Chondrocyte (in vitro differentiated cells): ENCODE measurements around the gene FAM222A. TPM values are rescaled to one million over a fixed set of nuclear protein-coding genes. Genes with fewer than 3 reads are reported as not detected.

Source experiments
- DNase-seq: peaks from one replicate; pipeline ENCODE4 v3.0.0; 2021; ENCODE audit warnings: mixed read lengths, low spot score
- H3K27ac Mint-ChIP-seq: one replicate; pipeline ENCODE4 v1.8.0; 2021; ENCODE audit warnings: mild to moderate bottlenecking, moderate library complexity, mixed read lengths; ENCODE audit not compliant: unreplicated experiment
- H3K27me3 Mint-ChIP-seq: 2 replicates; pipeline ENCODE4 v1.8.0; 2021; ENCODE audit warnings: low read depth, mixed read lengths
- H3K36me3 Mint-ChIP-seq: 2 replicates; pipeline ENCODE4 v1.8.0; 2021; ENCODE audit warnings: low read depth, mixed read lengths
- H3K4me1 Mint-ChIP-seq: 2 replicates; pipeline ENCODE4 v1.8.0; 2021; ENCODE audit warnings: low read depth, mild to moderate bottlenecking, mixed read lengths
- H3K4me3 Mint-ChIP-seq: one replicate; pipeline ENCODE4 v1.8.0; 2021; ENCODE audit warnings: mild to moderate bottlenecking, moderate library complexity, mixed read lengths; ENCODE audit not compliant: unreplicated experiment
- H3K9me3 Mint-ChIP-seq: 2 replicates; pipeline ENCODE4 v1.8.0; 2021; ENCODE audit warnings: low read depth, mixed read lengths
- CTCF ChIP-seq: fragments of 200-600 bp; sonication (generic); IDR thresholded peaks from 2 replicates; pipeline ENCODE4 v1.5.0; 2021; ENCODE audit warnings: antibody characterized with exemption, mild to moderate bottlenecking, moderate library complexity
- total RNA-seq: library from RNA; stranded (reverse); gene quantifications from 3 replicates; pipeline ENCODE4 v1.2.1, GENCODE V29; 2021

The FAM222A gene
- total RNA-seq, 1 donor from 2014 or later, result 1.0 TPM

GRCh38 chr12:109679501-109680263, 33.9 kb upstream of the FAM222A start:
- no peak overlapping the region for H3K4me3 Mint-ChIP-seq
- no peak for TF ChIP-seq CTCF
- H3K27me3 Mint-ChIP-seq, result peaks cover 29% of the 10 kb centered on the region
- DNase-seq, result peak; percentile 27
- H3K9me3 Mint-ChIP-seq, result no peaks in the 10 kb centered on the region
- no peaks in the 10 kb centered on the region for H3K36me3 Mint-ChIP-seq
- H3K27ac Mint-ChIP-seq, result no peak overlapping the region
- no peaks in the 10 kb centered on the region for H3K4me1 Mint-ChIP-seq

DNA sequence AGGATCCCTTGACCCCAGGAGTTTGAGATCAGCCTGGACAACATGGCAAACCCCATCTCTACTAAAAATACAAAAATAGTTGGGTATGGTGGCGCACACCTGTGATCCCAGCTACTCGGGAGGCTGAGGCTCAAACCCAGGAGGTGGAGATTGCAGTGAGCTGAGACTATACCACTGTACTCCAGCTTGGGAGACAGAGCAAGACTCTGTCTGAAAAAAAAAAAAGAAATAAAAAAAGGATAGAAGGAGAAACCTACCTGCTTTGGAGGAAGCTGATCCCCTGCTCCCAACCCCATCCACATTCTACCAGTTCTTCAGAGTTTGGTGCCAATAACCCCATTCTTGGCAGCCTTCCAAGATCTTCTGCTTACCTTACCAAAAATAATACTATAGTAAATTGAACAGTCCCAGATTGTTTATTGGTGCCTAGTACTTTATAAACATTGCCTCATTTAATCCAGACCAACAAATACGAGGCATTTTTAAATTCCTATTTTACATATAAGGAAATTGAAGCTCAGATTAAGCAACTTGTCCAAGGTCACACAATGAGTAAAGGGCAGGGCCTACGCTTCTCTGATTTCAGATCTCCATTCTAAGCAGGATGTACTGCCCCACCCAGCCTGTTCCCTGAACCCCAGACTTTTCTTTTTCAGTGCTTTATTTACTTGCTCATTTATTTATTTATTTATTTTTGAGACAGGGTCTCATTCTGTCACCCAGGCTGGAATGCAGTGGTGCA, 33.2 kb upstream of the FAM222A start:
- H3K27ac Mint-ChIP-seq, result no peak overlapping the region
- H3K4me3 Mint-ChIP-seq, result no peak overlapping the region
- H3K36me3 Mint-ChIP-seq, result no peaks in the 10 kb centered on the region
- H3K9me3 Mint-ChIP-seq, result no peaks in the 10 kb centered on the region
- DNase-seq, result no peak
- peaks cover 25% of the 10 kb centered on the region for H3K27me3 Mint-ChIP-seq
- TF ChIP-seq CTCF, result no peak
- H3K4me1 Mint-ChIP-seq, result no peaks in the 10 kb centered on the region

DNA sequence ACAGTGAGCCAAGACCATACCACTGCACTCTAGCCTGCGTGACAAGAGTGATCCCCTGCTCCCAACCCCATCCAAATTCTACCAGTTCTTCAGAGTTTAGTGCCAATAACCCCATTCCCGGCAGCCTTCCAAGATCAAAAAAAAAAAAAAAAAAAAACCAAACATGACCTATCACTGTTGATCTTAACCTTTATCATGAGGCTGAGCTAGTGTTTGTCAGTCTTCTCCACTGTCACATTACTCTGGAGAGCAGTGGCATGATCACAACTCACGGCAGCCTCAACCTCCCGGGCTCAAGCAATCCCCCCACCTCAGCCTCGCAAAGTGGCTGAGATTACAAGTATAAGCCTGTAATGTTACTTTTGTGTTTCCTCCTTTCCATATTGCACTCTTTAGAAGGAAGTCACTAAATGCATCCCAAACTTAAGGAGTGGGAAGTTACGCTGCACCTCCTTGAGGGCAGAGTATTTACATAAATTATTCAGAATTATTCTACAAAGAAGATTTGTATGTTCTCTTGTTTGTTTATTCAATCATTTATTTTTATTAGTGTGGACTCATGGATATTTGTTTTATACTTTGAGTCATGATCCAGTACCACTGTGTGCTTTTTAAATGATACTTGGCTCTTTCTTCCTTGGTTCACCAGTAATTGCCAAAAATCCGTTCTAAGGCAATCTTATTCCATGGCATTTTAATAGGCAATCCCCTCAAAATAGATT, 31.5 kb upstream of the FAM222A start:
- Mint-ChIP-seq H3K9me3 (no peaks in the 10 kb centered on the region), H3K27me3 (peaks cover 22% of the 10 kb centered on the region), H3K27ac (no peak overlapping the region), H3K4me3 (no peak overlapping the region), H3K4me1 (no peaks in the 10 kb centered on the region), H3K36me3 (no peaks in the 10 kb centered on the region)
- no peak for TF ChIP-seq CTCF
- no peak for DNase-seq

DNA sequence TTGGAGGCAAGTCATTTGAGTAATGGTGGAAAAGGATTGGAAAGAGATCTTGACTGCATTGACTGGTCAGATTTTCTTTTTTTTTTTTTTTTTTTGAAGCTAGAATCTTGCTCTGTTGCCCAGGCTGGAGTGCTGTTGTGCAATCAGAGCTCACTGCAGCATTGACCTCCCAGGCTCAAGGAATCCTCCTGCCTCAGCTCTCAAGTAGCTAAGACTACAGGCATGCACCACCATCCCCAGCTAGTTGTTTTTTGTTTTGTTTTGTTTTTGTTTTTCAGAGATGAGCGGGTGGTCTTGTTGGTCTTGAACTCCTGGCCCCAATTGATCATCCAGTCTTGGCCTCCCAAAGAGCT, 30.9 kb upstream of the FAM222A start:
- Mint-ChIP-seq H3K9me3 (no peaks in the 10 kb centered on the region), H3K27me3 (peaks cover 19% of the 10 kb centered on the region), H3K4me3 (no peak overlapping the region)

More for the DNA sequence above, 30.9 kb upstream of the FAM222A start:
- no peaks in the 10 kb centered on the region for H3K36me3 Mint-ChIP-seq
- TF ChIP-seq CTCF, result no peak
- H3K4me1 Mint-ChIP-seq, result no peaks in the 10 kb centered on the region
- no peak overlapping the region for H3K27ac Mint-ChIP-seq
- no peak for DNase-seq
